Measurements from ENCODE around the gene SAMD4B.

Gene SAMD4B

GRCh38 chr19:39410017-39410830 lies 68.0 kb downstream of the SAMD4B start:
- DNase-seq = no peak

DNA sequence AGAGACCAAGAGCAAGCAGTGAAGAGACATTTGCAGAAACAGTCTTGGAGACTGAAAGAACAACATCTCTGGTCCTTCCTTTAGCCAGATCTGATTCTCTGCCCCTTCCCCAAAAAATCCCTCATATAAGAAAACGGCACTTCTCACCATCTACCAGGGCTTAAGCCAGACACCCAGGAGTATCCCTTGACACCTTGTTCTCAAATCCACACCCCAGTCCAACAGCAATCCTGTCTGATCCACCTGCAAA lies 68.5 kb downstream of the SAMD4B start:
- no peak for DNase-seq

DNA sequence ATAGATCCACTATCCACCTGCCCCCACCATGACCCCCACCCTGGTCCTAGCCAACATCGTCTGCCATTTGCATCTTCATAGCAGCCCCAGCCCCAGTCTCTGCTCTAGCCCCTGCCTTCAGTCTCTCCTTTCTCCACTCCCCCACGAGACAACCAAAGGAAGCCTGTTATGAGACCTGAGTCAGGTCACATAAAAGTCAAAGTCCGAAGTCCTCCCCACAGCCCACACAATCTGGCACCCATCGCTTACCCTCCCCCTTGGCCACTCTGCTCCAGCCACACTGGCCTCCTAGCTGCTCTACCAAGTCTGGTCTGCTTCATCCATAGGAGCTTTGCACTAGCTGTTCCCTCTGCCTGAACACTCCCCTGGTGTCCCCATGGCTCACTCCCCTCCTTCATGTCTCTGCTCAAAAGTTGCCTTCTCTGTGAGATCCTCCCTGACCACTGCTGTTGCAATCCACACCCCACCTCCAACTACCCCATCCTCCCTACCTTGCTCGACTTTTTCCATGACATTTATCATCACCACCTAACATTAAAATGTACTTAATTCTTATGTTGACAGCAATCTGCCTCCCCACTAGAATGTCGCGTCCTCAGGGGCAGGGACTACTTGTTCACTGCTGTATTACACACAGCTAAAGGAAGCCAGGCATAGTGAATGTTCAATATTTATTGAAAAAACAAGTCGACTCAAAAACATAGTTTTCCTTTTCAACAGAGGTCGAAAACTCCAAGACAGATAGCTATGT lies 69.0 kb downstream of the SAMD4B start:
- DNase-seq = no peak

DNA sequence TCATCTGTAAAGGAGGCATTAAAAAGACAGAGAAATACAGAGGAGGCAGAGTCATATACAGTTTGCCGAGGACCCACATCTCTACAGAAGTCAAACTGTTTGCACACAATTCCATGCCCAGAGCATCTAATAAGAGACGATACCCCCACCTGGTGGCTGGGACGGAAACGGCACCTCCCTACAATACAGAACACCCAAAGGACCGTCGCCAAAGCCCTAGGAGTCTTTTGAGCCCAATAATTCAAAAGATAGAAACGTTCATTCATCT lies 69.5 kb downstream of the SAMD4B start:
- peak; percentile 83 for DNase-seq

- DNase-seq = peak; percentile 84
These were observed 70.1 kb downstream of the SAMD4B start, which contains the start of gene PLEKHG2 for GRCh38 chr19:39412100-39412866. Gene PLEKHG2 (plus strand): TSS chr19:39412669. CDS start chr19:39414087, 1,418 bp downstream.

DNA sequence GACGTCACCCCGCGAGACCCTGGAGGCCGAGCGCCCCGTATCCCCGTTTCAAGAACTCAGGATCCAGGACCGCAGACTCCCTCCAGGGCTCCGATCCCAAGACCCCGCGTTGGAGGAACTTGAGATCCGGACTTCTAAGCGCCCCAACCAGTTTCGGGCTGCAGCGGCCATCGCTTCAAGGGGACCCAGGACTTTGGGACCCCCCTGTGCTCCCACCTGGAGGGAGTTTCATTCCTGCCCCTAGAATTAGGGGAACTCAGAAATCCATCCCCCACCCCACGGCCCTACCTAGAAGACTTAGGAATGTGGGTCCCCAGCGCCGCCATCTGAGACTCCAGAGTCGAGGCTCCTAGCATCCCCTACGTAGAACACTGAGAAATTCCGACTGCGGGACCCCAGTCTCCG lies 70.6 kb downstream of the SAMD4B start:
- DNase-seq = no peak

DNA sequence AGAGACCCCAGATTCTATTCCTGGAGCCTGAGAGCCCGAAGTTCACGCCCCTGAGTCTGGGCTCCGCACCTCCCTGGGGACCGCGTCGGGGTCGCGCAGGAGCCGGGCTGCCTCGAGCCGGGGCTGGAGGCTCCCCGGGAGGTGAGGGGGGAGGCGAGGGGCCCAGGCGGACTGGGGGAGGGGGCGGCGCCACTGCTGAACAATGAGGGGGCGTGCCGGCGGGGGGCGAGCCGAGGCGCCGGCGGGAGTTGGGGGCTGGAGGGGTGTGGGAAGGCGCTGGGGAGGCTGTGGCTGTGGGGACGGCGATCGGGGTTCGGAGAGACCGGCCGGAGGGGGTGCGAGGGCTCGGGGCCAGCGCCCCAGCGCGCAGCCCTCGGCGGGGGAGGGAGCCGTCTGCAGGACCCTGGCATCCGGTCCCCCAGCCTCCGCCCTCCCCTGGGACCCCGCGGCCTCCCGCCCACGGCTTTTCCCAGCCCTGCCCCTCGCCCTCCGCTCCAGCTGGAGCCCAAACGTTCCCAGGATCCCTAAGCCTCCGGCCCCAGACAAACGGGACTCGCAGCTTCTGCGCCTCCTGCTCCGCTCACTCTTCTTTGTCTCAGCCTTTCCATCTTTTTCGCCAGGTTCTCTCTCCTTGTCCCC lies 71.2 kb downstream of the SAMD4B start:
- no peak for DNase-seq

- no peak for DNase-seq
These were observed 71.8 kb downstream of the SAMD4B start for GRCh38 chr19:39413911-39414608.

GRCh38 chr19:39415111-39416046 lies 73.2 kb downstream of the SAMD4B start:
- no peak for DNase-seq

- no peak for DNase-seq
These were observed 74.2 kb downstream of the SAMD4B start for GRCh38 chr19:39416152-39417120.

- DNase-seq = no peak
These were observed 75.4 kb downstream of the SAMD4B start for GRCh38 chr19:39417463-39418181.

DNA sequence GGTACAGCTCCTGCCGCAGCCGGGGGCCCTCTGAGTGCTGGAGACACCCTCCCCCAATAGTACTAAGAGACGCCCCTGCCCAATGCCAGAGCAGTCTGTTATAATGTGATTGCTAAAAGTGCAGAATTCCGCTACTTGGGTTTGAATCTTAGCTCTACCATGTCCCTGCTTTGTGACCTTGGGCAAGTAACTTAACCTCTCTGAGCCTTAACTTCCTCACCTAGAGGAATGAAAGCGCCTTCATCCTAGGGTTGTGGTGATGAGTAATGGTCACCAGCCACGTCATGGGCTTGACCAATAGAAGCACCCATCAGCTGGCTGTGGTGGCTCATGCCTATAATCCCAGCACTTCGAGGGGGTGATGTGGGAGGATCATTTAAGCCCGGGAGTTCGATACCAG lies 76.8 kb downstream of the SAMD4B start:
- DNase-seq = no peak

- DNase-seq = no peak
These were observed 78.5 kb downstream of the SAMD4B start for GRCh38 chr19:39420769-39421168.

- no peak for DNase-seq
These were observed 79.8 kb downstream of the SAMD4B start for GRCh38 chr19:39422020-39422419.

DNA sequence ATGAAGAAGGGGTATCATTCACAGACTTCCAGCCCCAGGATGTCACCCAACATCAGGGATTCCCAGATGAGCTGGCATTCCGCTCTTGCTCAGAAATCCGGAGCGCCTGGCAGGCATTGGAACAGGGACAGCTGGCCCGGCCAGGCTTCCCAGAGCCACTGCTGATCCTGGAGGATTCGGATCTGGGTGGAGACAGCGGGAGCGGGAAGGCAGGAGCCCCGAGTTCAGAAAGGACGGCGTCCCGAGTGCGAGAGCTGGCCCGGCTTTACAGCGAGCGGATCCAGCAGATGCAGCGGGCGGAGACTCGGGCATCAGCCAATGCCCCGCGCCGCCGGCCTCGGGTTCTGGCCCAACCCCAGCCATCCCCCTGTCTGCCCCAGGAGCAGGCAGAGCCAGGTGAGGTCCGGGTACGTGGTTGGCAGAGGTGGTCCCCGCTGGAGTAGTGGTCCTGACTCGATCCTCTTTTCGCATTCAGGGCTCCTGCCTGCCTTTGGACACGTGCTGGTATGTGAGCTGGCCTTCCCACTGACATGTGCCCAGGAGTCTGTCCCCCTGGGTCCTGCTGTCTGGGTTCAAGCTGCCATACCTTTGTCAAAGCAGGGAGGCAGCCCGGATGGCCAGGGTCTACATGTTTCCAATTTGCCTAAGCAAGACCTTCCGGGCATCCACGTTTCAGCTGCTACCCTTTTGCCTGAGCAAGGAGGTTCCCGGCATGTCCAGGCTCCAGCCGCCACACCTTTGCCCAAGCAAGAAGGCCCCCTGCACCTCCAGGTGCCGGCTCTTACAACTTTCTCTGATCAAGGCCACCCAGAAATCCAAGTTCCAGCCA lies 81.3 kb downstream of the SAMD4B start:
- DNase-seq = no peak

DNA sequence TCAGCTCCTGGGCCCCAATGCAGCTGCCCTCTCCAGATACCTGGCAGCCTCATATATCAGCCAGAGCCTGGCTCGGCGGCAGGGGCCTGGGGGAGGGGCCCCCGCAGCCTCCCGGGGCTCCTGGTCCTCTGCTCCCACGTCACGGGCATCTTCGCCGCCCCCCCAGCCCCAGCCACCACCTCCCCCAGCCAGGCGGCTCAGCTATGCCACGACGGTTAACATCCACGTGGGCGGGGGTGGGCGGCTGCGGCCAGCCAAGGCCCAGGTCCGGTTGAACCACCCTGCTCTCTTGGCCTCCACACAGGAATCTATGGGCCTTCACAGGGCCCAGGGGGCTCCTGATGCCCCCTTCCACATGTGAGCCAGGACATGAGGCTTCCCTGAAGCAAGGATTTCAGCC lies 82.7 kb downstream of the SAMD4B start:
- DNase-seq = no peak

DNA sequence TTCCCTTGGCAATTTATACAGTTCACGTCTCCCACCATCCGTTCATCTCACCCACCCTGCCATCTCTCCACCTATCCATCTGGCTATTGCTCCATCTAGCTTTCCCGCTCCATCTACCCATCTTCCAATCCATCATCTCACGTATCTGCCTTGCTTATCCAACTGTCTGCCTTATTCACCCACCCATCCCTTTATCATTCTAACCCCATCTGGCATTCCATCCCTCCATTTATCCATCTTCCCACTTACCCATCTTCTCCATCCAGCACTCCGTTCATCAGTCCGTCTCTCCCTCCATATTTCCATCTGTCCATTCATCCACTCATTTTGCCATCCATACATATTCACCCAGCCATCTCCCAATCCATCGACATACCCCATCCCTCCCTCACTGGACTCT lies 83.5 kb downstream of the SAMD4B start:
- no peak for DNase-seq

DNA sequence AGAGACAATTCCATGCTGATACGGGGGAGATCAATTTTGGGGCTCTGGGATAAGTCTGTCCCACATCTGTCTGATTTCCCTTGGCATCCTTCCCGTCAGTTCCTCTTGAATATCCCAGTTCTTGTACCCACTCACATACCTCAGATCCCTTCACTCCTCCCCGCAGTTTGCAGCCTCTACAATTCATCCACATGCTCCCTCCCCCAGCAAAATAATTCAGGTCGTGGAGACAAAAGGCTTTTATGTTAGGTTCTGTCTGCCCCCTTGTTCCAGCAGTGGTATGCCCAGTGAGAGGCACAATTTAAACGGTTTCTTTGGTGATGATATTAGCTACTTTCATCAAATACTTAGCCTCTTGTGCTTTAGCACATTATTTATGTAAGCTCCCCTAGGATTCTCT lies 83.9 kb downstream of the SAMD4B start:
- DNase-seq = no peak

DNA sequence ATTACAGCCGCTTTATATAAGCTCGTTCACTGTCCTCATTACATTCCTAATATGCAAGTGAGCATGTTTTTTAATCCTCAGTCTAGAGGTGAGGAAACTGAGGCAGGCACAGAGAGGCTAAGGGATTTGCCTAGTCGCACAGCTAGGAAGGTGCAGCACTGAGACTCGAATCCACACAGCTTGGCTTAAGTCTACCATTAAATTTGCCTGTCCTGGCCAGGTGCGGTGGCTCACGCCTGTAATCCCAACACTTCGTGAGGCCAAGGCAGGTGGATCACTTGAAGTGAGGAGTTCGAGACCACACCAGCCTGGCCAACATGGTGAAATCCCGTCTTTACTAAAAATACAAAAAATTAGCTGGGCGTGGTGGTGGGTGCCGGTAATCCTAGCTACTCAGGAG lies 85.5 kb downstream of the SAMD4B start:
- DNase-seq = no peak
